ENCODE data around the gene MTA3.

DNA sequence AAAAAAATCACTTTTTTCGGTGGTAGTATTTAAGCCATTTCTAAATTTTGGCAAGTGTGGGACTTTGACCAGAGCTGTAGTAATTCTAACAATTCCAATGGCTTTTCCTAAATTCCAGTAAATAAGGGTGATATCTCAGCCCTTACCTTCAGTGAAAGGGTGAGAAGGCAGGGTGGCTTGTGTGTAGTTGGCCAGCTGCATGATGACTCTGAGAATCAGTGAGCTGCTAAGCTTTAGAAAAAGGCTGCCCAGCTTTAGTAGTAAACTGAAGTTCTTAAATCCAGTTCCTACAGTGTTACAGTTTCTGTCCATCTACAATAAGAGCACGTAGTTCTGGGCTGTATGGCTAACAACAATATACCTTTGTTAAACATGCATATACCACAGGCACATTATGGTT lies 153.5 kb downstream of the MTA3 start:
- TF ChIP-seq, protein P1, sequence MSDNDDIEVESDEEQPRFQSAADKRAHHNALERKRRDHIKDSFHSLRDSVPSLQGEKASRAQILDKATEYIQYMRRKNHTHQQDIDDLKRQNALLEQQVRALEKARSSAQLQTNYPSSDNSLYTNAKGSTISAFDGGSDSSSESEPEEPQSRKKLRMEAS (IDR thresholded peaks at IDR 0.05): no peak
- TF ChIP-seq, protein P2, sequence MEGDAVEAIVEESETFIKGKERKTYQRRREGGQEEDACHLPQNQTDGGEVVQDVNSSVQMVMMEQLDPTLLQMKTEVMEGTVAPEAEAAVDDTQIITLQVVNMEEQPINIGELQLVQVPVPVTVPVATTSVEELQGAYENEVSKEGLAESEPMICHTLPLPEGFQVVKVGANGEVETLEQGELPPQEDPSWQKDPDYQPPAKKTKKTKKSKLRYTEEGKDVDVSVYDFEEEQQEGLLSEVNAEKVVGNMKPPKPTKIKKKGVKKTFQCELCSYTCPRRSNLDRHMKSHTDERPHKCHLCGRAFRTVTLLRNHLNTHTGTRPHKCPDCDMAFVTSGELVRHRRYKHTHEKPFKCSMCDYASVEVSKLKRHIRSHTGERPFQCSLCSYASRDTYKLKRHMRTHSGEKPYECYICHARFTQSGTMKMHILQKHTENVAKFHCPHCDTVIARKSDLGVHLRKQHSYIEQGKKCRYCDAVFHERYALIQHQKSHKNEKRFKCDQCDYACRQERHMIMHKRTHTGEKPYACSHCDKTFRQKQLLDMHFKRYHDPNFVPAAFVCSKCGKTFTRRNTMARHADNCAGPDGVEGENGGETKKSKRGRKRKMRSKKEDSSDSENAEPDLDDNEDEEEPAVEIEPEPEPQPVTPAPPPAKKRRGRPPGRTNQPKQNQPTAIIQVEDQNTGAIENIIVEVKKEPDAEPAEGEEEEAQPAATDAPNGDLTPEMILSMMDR (IDR thresholded peaks at IDR 0.05; ENCODE audit: control extremely low read depth in 1 of 3, insufficient read depth in 1 of 3, low read depth in 1 of 3, low read length in 3 of 3): no peak
- TF ChIP-seq POLR2AphosphoS5 (IDR thresholded peaks at IDR 0.05; ENCODE audit: low read depth, low read length) (no peak), SUZ12 (IDR thresholded peaks at IDR 0.05; ENCODE audit: low read length) (no peak), SP1 (IDR thresholded peaks at IDR 0.05; ENCODE audit: low read depth, low read length) (no peak), EP300 (IDR thresholded peaks at IDR 0.05; ENCODE audit: borderline replicate concordance in 1 of 2, low read depth in 2 of 2, low read length in 2 of 2) (no peak), RFX5 (IDR thresholded peaks at IDR 0.05; ENCODE audit: borderline replicate concordance, low read depth, low read length) (no peak), NRF1 (IDR thresholded peaks at IDR 0.05; ENCODE audit: low read depth, low read length) (no peak), GABPA (IDR thresholded peaks at IDR 0.05; ENCODE audit: borderline replicate concordance, insufficient read depth, low read length) (no peak), ZNF274 (IDR thresholded peaks at IDR 0.05; ENCODE audit: borderline replicate concordance, extremely low read depth, low read length) (no peak), CEBPB (IDR thresholded peaks at IDR 0.05; ENCODE audit: low read depth, low read length) (no peak), RAD21 (IDR thresholded peaks at IDR 0.05 in 1 of 2, conservative IDR thresholded peaks at IDR 0.05 in 1 of 2; ENCODE audit: low read depth in 2 of 2, low read length in 2 of 2) (no peak)

Measured in H1 (cell line).